Breast epithelium (tissue), 4 donors: ENCODE data around the gene CCDC43. TPM values are rescaled to one million over a fixed set of nuclear protein-coding genes. Genes with fewer than 3 reads are reported as not detected.

Experiments used
- DNase-seq, 2 donors: peaks; one replicate each; pipeline ENCODE4 v3.0.0-alpha.2; 2019; ENCODE audit warnings: low spot score in 2 of 2
- H3K27ac ChIP-seq, 2 donors: fragments of 200-600 bp; sonication (generic) in 1 of 2; one replicate each; pipeline ENCODE4 v1.5.1; 2016 to 2019; ENCODE audit warnings: mild to moderate bottlenecking in 1 of 2
- H3K27me3 ChIP-seq, 2 donors: fragments of 200-600 bp; sonication (generic) in 1 of 2; one replicate each; pipeline versions ENCODE4 v1.5.1 to v1.6.0; 2017 to 2019; ENCODE audit warnings: control low read depth in 1 of 2, mild to moderate bottlenecking in 1 of 2
- H3K36me3 ChIP-seq: fragments of 200-600 bp; one replicate; pipeline ENCODE4 v1.5.1; 2019
- H3K4me1 ChIP-seq, 2 donors: fragments of 200-600 bp; sonication (generic); one replicate each; pipeline ENCODE4 v1.5.1; 2016 to 2019; ENCODE audit warnings: control low read depth in 1 of 2
- H3K4me3 ChIP-seq, 3 donors: fragments of 200-600 bp; sonication (generic); 1 replicate in 2 of 3; 2 replicates in 1 of 3; pipeline ENCODE4 v1.5.1; 2016 to 2019; ENCODE audit warnings: mild to moderate bottlenecking in 3 of 3, moderate library complexity in 2 of 3
- H3K9me3 ChIP-seq, 2 donors: fragments of 200-600 bp; sonication (generic) in 1 of 2; one replicate each; pipeline ENCODE4 v1.5.1; 2016 to 2019; ENCODE audit warnings: control low read depth in 1 of 2
- POLR2A ChIP-seq: fragments of 450-650 bp; IDR thresholded peaks from one replicate; pipeline ENCODE4 v1.6.1; 2016; ENCODE audit warnings: antibody characterized with exemption, mild to moderate bottlenecking, moderate library complexity
- POLR2AphosphoS5 ChIP-seq, 3 donors: sonication (generic); formaldehyde crosslinking; IDR thresholded peaks; one replicate each; pipeline ENCODE4 v1.6.1; 2017; ENCODE audit warnings: antibody characterized with exemption in 3 of 3
- intact Hi-C: fragments of 100-400 bp; cut with DNase I; formaldehyde crosslinking; loops from one replicate; pipeline ENCODE4 v1.15.1; 2023; ENCODE audit warnings: low total_unique reads
- total RNA-seq, 3 donors: library from RNA; depleted of rRNA; stranded (reverse); fragments of >200 nt; gene quantifications; one replicate each; pipeline ENCODE4 v1.1.0, GENCODE V29; 2016
- TF ChIP-seq, protein P1 (sequence below), 3 donors: fragments of 450-650 bp; IDR thresholded peaks; one replicate each; pipeline ENCODE4 v1.5.1; 2016 to 2017; ENCODE audit warnings: antibody characterized with exemption in 3 of 3, mild to moderate bottlenecking in 3 of 3, moderate library complexity in 3 of 3

CCDC43 gene
- total RNA-seq, 3 donors from 2014 or later, result 16.6 to 22.8 (median 16.7) TPM

DNA sequence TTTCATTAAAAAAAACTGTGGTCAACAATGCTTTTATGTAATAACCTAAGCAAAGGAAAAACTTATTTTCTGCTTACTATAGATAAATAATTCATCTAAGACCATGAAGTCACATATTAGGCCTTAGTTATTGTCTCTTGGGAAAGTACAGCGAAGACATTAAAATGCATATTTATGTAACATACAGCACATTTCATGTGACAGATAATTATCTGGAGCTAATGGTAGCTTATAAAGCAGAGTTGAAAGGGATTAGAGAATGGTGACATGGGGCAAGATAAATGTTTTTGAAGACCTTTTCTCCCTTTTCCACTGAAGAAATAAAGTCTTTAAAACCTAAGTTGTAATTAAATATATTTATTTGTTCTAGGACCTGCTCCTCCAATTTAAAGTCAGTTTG, 23.6 kb downstream of the CCDC43 start:
- H3K4me1 ChIP-seq, result no peaks in the 10 kb centered on the region
- no peak overlapping the region for H3K27ac ChIP-seq
- TF ChIP-seq, protein P1, sequence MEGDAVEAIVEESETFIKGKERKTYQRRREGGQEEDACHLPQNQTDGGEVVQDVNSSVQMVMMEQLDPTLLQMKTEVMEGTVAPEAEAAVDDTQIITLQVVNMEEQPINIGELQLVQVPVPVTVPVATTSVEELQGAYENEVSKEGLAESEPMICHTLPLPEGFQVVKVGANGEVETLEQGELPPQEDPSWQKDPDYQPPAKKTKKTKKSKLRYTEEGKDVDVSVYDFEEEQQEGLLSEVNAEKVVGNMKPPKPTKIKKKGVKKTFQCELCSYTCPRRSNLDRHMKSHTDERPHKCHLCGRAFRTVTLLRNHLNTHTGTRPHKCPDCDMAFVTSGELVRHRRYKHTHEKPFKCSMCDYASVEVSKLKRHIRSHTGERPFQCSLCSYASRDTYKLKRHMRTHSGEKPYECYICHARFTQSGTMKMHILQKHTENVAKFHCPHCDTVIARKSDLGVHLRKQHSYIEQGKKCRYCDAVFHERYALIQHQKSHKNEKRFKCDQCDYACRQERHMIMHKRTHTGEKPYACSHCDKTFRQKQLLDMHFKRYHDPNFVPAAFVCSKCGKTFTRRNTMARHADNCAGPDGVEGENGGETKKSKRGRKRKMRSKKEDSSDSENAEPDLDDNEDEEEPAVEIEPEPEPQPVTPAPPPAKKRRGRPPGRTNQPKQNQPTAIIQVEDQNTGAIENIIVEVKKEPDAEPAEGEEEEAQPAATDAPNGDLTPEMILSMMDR (IDR thresholded peaks at IDR 0.05), result no peak
- no peak for TF ChIP-seq POLR2A
- no peak for TF ChIP-seq POLR2AphosphoS5 (IDR thresholded peaks at IDR 0.05)
- H3K27me3 ChIP-seq, result no peaks in the 10 kb centered on the region
- no peaks in the 10 kb centered on the region for H3K9me3 ChIP-seq
- no peaks in the 10 kb centered on the region for H3K36me3 ChIP-seq
- intact Hi-C loops, result no loop called here
- H3K4me3 ChIP-seq, result no peak overlapping the region
- DNase-seq, result no peak

GRCh38 chr17:44664867-44665266, 24.7 kb downstream of the CCDC43 start:
- intact Hi-C loops, result no loop called here
- DNase-seq, result no peak

DNA sequence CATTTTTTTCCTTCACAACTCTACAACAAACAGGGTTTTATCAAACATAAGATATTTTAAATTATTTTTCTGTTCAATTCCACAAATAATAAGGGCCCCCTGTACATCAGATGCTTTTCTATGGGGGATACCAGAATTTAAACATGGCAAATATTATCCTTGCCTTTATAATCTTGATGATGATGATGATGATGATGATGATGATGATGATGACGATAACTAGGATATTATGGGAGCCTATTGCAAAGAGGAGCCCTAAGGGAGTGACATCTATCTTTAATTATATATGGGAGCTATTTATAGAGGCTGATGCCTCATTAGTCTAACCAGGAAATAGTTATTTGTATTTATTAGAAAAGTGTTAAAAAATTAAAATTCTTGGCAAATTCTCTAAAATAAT, 26.5 kb downstream of the CCDC43 start:
- TF ChIP-seq, protein P1 (IDR thresholded peaks at IDR 0.05), result no peak
- no peak for TF ChIP-seq POLR2A
- no peak for TF ChIP-seq POLR2AphosphoS5 (IDR thresholded peaks at IDR 0.05)
- no peak overlapping the region for H3K27ac ChIP-seq
- no peaks in the 10 kb centered on the region for H3K9me3 ChIP-seq
- DNase-seq, result no peak
- no peaks in the 10 kb centered on the region for H3K27me3 ChIP-seq
- intact Hi-C loops, result no loop called here
- no peaks in the 10 kb centered on the region for H3K4me1 ChIP-seq
- H3K4me3 ChIP-seq, result no peak overlapping the region
- H3K36me3 ChIP-seq, result no peaks in the 10 kb centered on the region

More at GRCh38 chr17:44664867-44665266, 24.7 kb downstream of the CCDC43 start:
- H3K9me3 ChIP-seq, result no peaks in the 10 kb centered on the region
- no peaks in the 10 kb centered on the region for H3K27me3 ChIP-seq
- no peaks in the 10 kb centered on the region for H3K36me3 ChIP-seq
- no peak overlapping the region for H3K4me3 ChIP-seq
- no peak for TF ChIP-seq POLR2A
- TF ChIP-seq, protein P1 (IDR thresholded peaks at IDR 0.05), result no peak
- no peak for TF ChIP-seq POLR2AphosphoS5 (IDR thresholded peaks at IDR 0.05)
- H3K4me1 ChIP-seq, result no peaks in the 10 kb centered on the region
- no peak overlapping the region for H3K27ac ChIP-seq

GRCh38 chr17:44661835-44662234, 27.7 kb downstream of the CCDC43 start:
- Histone ChIP-seq H3K4me1 (no peaks in the 10 kb centered on the region), H3K27ac (no peak overlapping the region), H3K4me3 (no peak overlapping the region), H3K27me3 (peaks cover 1 to 11% of the 10 kb centered on the region in 2 donors), H3K36me3 (no peaks in the 10 kb centered on the region), H3K9me3 (no peaks in the 10 kb centered on the region)
- DNase-seq, result no peak
- TF ChIP-seq POLR2A (no peak), POLR2AphosphoS5 (IDR thresholded peaks at IDR 0.05) (no peak)
- TF ChIP-seq, protein P1 (IDR thresholded peaks at IDR 0.05), result no peak
- intact Hi-C loops, result no loop called here

- H3K36me3 ChIP-seq, result no peaks in the 10 kb centered on the region
- H3K4me3 ChIP-seq, result peak within 1 kb of the TSS in 2 of 3 donors; percentile 29 to 32
- no peak for TF ChIP-seq POLR2AphosphoS5 (IDR thresholded peaks at IDR 0.05)
- no peak for TF ChIP-seq POLR2A
- TF ChIP-seq, protein P1 (IDR thresholded peaks at IDR 0.05), result no peak
- no peaks in the 10 kb centered on the region for H3K9me3 ChIP-seq
- H3K4me1 ChIP-seq, result peaks cover 0 to 2% of the 10 kb centered on the region in 2 donors
- DNase-seq, result no peak
- H3K27me3 ChIP-seq, result peaks cover 6 to 35% of the 10 kb centered on the region in 2 donors
- intact Hi-C loops, result loop anchor here (5.0 kb wide), 1 partner anchor 479 kb away; no protein-coding TSS in a partner anchor
- no peak within 1 kb of the TSS for H3K27ac ChIP-seq
These were observed 33.4 kb downstream of the CCDC43 start, which contains the start of gene MEIOC for GRCh38 chr17:44655983-44656710. TSS of gene MEIOC (plus strand) at chr17:44656468. CDS start at chr17:44656614, 146 bp downstream.
